GM20000 (cell line): Measurements from ENCODE around the gene HOXC10.

Experiments
- DNase-seq: peaks from one replicate; pipeline ENCODE4 v3.0.0; 2012; ENCODE audit warnings: low spot score
- CTCF ChIP-seq: IDR thresholded peaks from 2 replicates; pipeline ENCODE4 v1.5.1; 2012; ENCODE audit warnings: mild to moderate bottlenecking, control low read depth; ENCODE audit errors: extremely low read depth, missing control alignments

The HOXC10 gene

DNA sequence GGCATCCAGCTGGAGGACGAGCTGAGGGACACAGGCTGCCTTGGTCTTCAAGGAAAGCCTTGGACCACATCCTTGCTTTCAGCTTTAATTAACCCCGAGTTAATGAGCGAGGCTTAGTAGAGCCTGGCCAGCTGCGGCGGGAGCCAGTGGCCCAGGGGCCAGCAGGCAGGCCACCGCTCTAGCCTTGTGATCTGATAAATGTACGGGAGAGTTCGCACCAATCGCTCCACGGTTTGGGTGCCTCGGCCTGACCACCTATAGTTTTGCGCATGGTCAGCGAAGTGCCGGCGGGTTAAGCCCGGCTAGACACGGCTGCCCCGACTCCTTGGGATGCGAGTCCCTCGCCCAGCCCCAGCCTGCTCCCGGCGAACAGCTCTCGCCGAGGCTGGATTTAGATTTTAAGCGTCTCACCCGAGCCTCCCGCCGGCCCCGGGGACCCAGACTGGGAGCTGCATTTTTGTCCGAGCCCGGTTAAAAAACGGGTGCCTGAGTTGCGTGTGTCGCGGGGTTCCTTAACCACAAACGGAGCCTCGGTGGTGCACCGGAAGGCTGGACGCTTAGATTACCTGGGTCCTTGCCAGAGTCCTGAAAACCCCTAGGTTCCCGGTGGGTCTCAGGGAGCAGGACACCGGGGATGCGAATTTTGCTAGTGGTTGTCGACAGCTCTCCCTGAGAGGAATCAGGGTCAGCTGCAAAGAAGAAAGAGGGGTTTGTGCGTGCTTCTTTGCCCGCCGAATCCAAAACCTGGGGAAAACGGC is 33.2 kb upstream of the HOXC10 start:
- no peak for DNase-seq
- TF ChIP-seq CTCF, result no peak

DNA sequence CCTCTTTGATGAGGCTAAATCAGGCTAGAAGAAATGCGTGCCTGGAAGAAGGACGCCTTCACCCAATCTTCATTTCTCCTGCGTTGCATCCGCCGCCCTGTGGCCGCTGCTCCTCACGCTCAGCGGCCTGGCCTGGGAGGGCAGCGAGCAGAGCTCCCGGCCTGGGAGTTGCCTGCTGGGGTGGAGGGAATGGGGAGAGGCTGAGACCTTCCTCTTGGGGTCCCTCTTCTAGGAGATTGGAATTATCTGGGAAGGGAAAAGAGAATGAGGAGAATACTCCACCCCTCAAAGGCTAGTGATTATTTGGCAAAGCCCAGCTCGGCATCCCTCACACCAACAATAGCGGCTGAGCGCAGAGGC is 32.6 kb upstream of the HOXC10 start:
- no peak for DNase-seq
- TF ChIP-seq CTCF, result no peak

- no peak for DNase-seq
- TF ChIP-seq CTCF, result no peak
Measured at GRCh38 chr12:53952871-53953734, 31.8 kb upstream of the HOXC10 start.

DNA sequence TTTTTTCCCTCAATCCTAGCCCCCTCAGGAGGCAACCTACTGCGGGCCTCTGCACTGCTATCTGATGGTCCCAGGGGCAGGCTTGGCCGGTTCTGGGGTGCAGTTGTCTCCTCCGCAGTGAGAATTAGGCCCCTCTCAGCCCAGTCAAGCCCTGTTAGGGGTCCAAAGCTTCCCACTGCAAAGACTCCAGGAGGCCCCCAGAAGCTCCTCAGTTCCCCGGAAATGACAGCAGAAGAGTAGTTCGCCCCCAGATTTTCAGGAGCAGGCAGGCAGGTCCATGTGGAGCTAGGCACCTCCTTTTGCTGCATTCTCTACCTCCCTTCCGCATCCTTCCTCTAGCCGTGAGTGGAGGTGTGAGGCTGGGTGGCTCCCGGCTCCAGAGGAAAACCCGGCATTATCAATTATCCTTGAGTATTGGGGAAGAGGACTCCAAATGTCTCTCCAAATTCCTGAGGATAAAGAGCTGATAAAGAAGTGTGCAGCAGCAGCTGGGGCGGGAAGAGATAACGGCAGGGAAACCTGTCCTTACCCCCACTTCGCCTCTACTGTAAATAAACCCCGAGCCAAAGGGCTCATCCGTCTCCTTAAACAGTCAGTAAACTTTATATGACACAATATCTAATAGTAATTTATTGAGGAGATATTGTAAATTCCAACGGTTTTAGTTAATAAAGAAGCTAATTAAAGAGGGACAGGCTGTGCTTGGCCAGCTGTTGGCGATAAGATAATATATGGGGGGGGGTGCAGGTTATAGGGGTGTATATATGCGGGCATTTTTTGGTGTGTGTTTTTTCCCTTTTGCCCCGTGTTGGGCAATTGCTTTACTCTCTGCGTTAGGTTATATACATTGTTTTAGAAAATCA is 30.9 kb upstream of the HOXC10 start:
- no peak for TF ChIP-seq CTCF
- DNase-seq, result no peak

- DNase-seq, result no peak
- no peak for TF ChIP-seq CTCF
Measured at GRCh38 chr12:53954694-53955035, 30.3 kb upstream of the HOXC10 start, which contains the start of gene HOXC12. Gene HOXC12, plus strand, starts transcription at chr12:53954903. Its CDS starts 27 bp downstream, at chr12:53954930.

DNA sequence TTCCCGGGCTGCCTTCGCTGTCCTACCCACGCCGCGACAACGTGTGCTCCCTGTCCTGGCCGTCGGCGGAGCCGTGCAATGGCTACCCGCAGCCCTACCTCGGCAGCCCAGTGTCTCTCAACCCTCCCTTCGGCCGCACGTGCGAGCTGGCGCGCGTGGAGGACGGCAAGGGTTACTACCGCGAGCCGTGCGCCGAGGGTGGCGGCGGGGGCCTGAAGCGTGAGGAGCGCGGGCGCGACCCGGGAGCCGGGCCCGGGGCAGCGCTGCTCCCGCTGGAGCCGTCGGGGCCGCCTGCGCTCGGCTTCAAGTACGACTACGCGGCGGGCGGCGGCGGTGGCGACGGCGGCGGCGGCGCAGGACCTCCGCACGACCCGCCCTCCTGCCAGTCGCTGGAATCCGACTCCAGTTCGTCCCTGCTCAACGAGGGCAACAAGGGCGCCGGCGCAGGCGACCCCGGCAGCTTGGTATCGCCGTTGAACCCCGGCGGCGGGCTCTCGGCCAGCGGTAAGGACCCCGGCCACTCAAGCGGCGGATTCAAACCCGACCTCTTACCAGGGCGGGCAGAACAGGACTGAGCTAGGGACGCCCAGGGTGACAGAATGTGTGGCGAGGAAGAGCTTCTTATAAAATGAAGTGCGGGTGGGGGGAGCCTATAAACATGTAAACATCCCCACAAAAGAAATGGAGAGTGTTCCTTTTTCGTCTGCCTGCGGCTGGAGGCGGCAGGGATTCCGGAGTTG is 29.7 kb upstream of the HOXC10 start:
- TF ChIP-seq CTCF, result no peak
- no peak for DNase-seq
